Measurements from ENCODE around the gene DCST1. TPM values are rescaled to one million over a fixed set of nuclear protein-coding genes. Genes with fewer than 3 reads are reported as not detected.

Gene DCST1
- total and polyA plus RNA-seq, 2 of the 13 experiments (the other 11 are each of a cell fraction or from before 2014, with no cell fraction given) = 0.04 TPM; not detected in 1

DNA sequence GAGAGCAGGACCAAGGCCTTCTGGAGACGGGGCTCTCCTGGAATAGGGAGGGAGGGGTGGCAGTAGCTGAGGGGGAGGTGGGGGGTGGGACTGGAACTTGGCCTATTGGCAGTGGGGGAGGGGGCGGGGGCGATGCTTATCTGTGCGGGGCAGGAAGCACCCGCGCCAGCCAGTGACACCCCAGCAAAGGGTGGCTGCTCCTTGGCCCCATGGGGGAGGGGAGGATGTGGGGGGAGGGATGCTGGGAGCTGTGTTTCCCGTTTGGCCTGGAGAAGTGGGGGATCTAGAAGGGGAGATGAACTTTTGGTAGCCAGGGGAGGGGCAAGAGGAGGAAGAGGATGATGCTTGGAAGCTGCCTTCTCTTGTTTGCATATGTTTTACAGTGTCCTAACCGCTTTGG, 20.0 kb upstream of the DCST1 start:
- Histone ChIP-seq H3K4me2 (ENCODE audit: low read depth, low read length) (no peak overlapping the region), H3K9me3 (ENCODE audit: low read length) (no peaks in the 10 kb centered on the region), H3K27ac (ENCODE audit: extremely low read length, insufficient read depth, low read length) (peak overlapping the region; percentile 40), H3K36me3 (replicated peaks in 1 of 2; ENCODE audit: control insufficient read depth in 1 of 2, insufficient read depth in 2 of 2, low read length in 2 of 2) (peaks cover 9 to 33% of the 10 kb centered on the region in 2 experiments; a peak in 4 of 5 replicates), H4K20me1 (ENCODE audit: insufficient read depth, low read length) (peaks cover 8% of the 10 kb centered on the region; the same call in 1 of the 2 replicates), H3K27me3 (ENCODE audit: control insufficient read depth in 1 of 2, insufficient read depth in 2 of 2, low read length in 2 of 2) (no peaks in the 10 kb centered on the region), H3K4me3 (replicated peaks in 1 of 3; ENCODE audit: insufficient read depth in 1 of 3, low read depth in 2 of 3, low read length in 3 of 3) (no peak overlapping the region), H3K79me2 (ENCODE audit: insufficient read depth, low read length) (peaks cover 7% of the 10 kb centered on the region), H3K4me1 (ENCODE audit: insufficient read depth, low read length) (peaks cover 67% of the 10 kb centered on the region), H2AFZ (ENCODE audit: low read length) (no peak overlapping the region), H3K9ac (ENCODE audit: insufficient read depth, low read depth, low read length) (no peak overlapping the region)
- intact Hi-C loops (cut with micrococcal nuclease; ENCODE audit: unreplicated experiment) = no loop called here
- POLR2A ChIA-PET = interaction anchor here (2.1 to 8.2 kb wide), 2 partner anchors 11 to 40 kb away, joined by 9 to 90 read pairs; partner anchors contain the start of gene ZBTB7B
- ATAC-seq (no peak), DNase-seq (ENCODE audit: low spot score) (no peak), FAIRE-seq (no peak)
- TF ChIP-seq, protein P1, sequence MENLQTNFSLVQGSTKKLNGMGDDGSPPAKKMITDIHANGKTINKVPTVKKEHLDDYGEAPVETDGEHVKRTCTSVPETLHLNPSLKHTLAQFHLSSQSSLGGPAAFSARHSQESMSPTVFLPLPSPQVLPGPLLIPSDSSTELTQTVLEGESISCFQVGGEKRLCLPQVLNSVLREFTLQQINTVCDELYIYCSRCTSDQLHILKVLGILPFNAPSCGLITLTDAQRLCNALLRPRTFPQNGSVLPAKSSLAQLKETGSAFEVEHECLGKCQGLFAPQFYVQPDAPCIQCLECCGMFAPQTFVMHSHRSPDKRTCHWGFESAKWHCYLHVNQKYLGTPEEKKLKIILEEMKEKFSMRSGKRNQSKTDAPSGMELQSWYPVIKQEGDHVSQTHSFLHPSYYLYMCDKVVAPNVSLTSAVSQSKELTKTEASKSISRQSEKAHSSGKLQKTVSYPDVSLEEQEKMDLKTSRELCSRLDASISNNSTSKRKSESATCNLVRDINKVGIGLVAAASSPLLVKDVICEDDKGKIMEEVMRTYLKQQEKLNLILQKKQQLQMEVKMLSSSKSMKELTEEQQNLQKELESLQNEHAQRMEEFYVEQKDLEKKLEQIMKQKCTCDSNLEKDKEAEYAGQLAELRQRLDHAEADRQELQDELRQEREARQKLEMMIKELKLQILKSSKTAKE (CRISPR knock-in tag; IDR thresholded peaks at IDR 0.05; ENCODE audit: borderline replicate concordance) = peak; percentile 42; the same call in 1 of the 2 replicates
- TF ChIP-seq ZNF234 (CRISPR knock-in tag; conservative IDR thresholded peaks at IDR 0.05) (no peak), FOXA3 (CRISPR knock-in tag; IDR thresholded peaks at IDR 0.05) (no peak), PHB2 (IDR thresholded peaks at IDR 0.05; ENCODE audit: partially characterized antibody) (no peak), ZNF614 (CRISPR knock-in tag; IDR thresholded peaks at IDR 0.05; ENCODE audit: borderline replicate concordance) (no peak), KAT8 (CRISPR knock-in tag; IDR thresholded peaks at IDR 0.05) (no peak)
- TF ChIP-seq, protein P2, sequence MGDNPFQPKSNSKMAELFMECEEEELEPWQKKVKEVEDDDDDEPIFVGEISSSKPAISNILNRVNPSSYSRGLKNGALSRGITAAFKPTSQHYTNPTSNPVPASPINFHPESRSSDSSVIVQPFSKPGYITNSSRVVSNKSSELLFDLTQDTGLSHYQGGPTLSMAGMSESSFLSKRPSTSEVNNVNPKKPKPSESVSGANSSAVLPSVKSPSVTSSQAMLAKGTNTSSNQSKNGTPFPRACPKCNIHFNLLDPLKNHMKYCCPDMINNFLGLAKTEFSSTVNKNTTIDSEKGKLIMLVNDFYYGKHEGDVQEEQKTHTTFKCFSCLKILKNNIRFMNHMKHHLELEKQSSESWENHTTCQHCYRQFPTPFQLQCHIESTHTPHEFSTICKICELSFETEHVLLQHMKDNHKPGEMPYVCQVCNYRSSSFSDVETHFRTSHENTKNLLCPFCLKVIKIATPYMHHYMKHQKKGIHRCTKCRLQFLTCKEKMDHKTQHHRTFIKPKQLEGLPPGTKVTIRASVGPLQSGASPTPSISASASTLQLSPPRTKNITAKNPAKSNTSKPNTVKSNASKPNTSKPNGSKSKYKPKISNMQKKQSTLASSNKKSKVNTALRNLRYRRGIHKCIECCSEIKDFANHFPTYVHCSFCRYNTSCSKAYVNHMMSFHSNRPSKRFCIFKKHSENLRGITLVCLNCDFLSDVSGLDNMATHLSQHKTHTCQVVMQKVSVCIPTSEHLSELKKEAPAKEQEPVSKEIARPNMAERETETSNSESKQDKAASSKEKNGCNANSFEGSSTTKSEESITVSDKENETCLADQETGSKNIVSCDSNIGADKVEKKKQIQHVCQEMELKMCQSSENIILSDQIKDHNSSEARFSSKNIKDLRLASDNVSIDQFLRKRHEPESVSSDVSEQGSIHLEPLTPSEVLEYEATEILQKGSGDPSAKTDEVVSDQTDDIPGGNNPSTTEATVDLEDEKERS (CRISPR knock-in tag; IDR thresholded peaks at IDR 0.05) = no peak
- TF ChIP-seq, protein P3, sequence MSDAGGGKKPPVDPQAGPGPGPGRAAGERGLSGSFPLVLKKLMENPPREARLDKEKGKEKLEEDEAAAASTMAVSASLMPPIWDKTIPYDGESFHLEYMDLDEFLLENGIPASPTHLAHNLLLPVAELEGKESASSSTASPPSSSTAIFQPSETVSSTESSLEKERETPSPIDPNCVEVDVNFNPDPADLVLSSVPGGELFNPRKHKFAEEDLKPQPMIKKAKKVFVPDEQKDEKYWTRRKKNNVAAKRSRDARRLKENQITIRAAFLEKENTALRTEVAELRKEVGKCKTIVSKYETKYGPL (CRISPR knock-in tag; IDR thresholded peaks at IDR 0.05) = no peak
- TF ChIP-seq, protein P4, sequence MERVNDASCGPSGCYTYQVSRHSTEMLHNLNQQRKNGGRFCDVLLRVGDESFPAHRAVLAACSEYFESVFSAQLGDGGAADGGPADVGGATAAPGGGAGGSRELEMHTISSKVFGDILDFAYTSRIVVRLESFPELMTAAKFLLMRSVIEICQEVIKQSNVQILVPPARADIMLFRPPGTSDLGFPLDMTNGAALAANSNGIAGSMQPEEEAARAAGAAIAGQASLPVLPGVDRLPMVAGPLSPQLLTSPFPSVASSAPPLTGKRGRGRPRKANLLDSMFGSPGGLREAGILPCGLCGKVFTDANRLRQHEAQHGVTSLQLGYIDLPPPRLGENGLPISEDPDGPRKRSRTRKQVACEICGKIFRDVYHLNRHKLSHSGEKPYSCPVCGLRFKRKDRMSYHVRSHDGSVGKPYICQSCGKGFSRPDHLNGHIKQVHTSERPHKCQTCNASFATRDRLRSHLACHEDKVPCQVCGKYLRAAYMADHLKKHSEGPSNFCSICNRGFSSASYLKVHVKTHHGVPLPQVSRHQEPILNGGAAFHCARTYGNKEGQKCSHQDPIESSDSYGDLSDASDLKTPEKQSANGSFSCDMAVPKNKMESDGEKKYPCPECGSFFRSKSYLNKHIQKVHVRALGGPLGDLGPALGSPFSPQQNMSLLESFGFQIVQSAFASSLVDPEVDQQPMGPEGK (CRISPR knock-in tag; IDR thresholded peaks at IDR 0.05) = peak; percentile 68
- no TSS peak for BruUV-seq (replicated peaks)
- in situ Hi-C loops (cut with HindIII; ENCODE audit: extremely low pct_ligation_motif_present, low pct_unique_long_range_greater_than_20kb) = no loop called here
- WGBS (ENCODE audit: low lambda C conversion rate) = 43% methylated on average over 7 of the region's 8 CpGs
- CTCF ChIA-PET (ENCODE audit: low intra/inter-chr PET ratio, low total read pairs) = no interaction called here
